ENCODE data around the gene EPS8.

The EPS8 gene

GRCh38 chr12:15800278-15800677, 11.1 kb upstream of the EPS8 start:
- Histone ChIP-seq H3K36me3 (ENCODE audit: insufficient read depth, low read length) (no peaks in the 10 kb centered on the region), H3K27me3 (ENCODE audit: insufficient read depth, low read length) (no peaks in the 10 kb centered on the region), H3K9me2 (ENCODE audit: low read depth, low read length) (no peaks in the 10 kb centered on the region), H2AFZ (ENCODE audit: low read length) (no peak overlapping the region), H3K79me2 (ENCODE audit: insufficient read depth, low read length) (no peaks in the 10 kb centered on the region), H4K20me1 (ENCODE audit: insufficient read depth, low read length) (no peaks in the 10 kb centered on the region), H3K9me3 (ENCODE audit: low read length) (no peaks in the 10 kb centered on the region), H3K27ac (ENCODE audit: low read depth, low read length, poor library complexity, severe bottlenecking) (no peak overlapping the region), H3K4me3 (ENCODE audit: low read depth, low read length, poor library complexity, severe bottlenecking) (no peak overlapping the region), H3K4me1 (ENCODE audit: insufficient read depth, low read length, severe bottlenecking) (no peaks in the 10 kb centered on the region), H3K9ac (ENCODE audit: low read length) (no peak overlapping the region), H3K4me2 (ENCODE audit: low read length) (no peak overlapping the region), H3F3A (ENCODE audit: insufficient read depth, low read length) (no peaks in the 10 kb centered on the region)
- TF ChIP-seq EZH2 (IDR thresholded peaks at IDR 0.05; ENCODE audit: borderline replicate concordance, low read length) (no peak), CTCF (IDR thresholded peaks at IDR 0.05; ENCODE audit: low read length) (no peak)

GRCh38 chr12:15797818-15798217, 8.6 kb upstream of the EPS8 start:
- Histone ChIP-seq H3F3A (ENCODE audit: insufficient read depth, low read length) (no peaks in the 10 kb centered on the region), H3K4me2 (ENCODE audit: low read length) (no peak overlapping the region), H3K4me3 (ENCODE audit: low read depth, low read length, poor library complexity, severe bottlenecking) (no peak overlapping the region), H3K4me1 (ENCODE audit: insufficient read depth, low read length, severe bottlenecking) (no peaks in the 10 kb centered on the region), H4K20me1 (ENCODE audit: insufficient read depth, low read length) (no peaks in the 10 kb centered on the region), H3K79me2 (ENCODE audit: insufficient read depth, low read length) (no peaks in the 10 kb centered on the region), H3K27ac (ENCODE audit: low read depth, low read length, poor library complexity, severe bottlenecking) (no peak overlapping the region), H3K36me3 (ENCODE audit: insufficient read depth, low read length) (no peaks in the 10 kb centered on the region), H2AFZ (ENCODE audit: low read length) (no peak overlapping the region), H3K27me3 (ENCODE audit: insufficient read depth, low read length) (no peaks in the 10 kb centered on the region), H3K9me2 (ENCODE audit: low read depth, low read length) (no peaks in the 10 kb centered on the region), H3K9me3 (ENCODE audit: low read length) (no peaks in the 10 kb centered on the region), H3K9ac (ENCODE audit: low read length) (no peak overlapping the region)
- no peak for TF ChIP-seq EZH2 (IDR thresholded peaks at IDR 0.05; ENCODE audit: borderline replicate concordance, low read length)
- no peak for TF ChIP-seq CTCF (IDR thresholded peaks at IDR 0.05; ENCODE audit: low read length)

- Histone ChIP-seq H3K9me3 (ENCODE audit: low read length) (no peaks in the 10 kb centered on the region), H3K9me2 (ENCODE audit: low read depth, low read length) (no peaks in the 10 kb centered on the region), H3K9ac (ENCODE audit: low read length) (no peak overlapping the region), H3K79me2 (ENCODE audit: insufficient read depth, low read length) (no peaks in the 10 kb centered on the region), H3K4me2 (ENCODE audit: low read length) (no peak overlapping the region), H3F3A (ENCODE audit: insufficient read depth, low read length) (no peaks in the 10 kb centered on the region), H3K36me3 (ENCODE audit: insufficient read depth, low read length) (no peaks in the 10 kb centered on the region), H3K27ac (ENCODE audit: low read depth, low read length, poor library complexity, severe bottlenecking) (no peak overlapping the region), H3K4me3 (ENCODE audit: low read depth, low read length, poor library complexity, severe bottlenecking) (no peak overlapping the region), H3K4me1 (ENCODE audit: insufficient read depth, low read length, severe bottlenecking) (no peaks in the 10 kb centered on the region), H3K27me3 (ENCODE audit: insufficient read depth, low read length) (no peaks in the 10 kb centered on the region), H2AFZ (ENCODE audit: low read length) (no peak overlapping the region), H4K20me1 (ENCODE audit: insufficient read depth, low read length) (no peaks in the 10 kb centered on the region)
- TF ChIP-seq CTCF (IDR thresholded peaks at IDR 0.05; ENCODE audit: low read length) (no peak), EZH2 (IDR thresholded peaks at IDR 0.05; ENCODE audit: borderline replicate concordance, low read length) (no peak)
These were observed 7.4 kb upstream of the EPS8 start for GRCh38 chr12:15796493-15797141.

All from OCI-LY1 (cell line).